CD4-positive, alpha-beta T cell treated with Interleukin-15 for 4 hours (primary cell): ENCODE data around the gene IPO13.

Source experiments
- DNase-seq: peaks from one replicate; pipeline ENCODE4 v3.0.0-alpha.2; 2020; ENCODE audit warnings: low spot score

The IPO13 gene

GRCh38 chr1:43946236-43947060 lies at the start of gene IPO13:
IPO13 (plus strand) TSS chr1:43946950; CDS start chr1:43947601, 651 bp downstream.
- peak; percentile 96 for DNase-seq

GRCh38 chr1:43898981-43899380 lies 47.8 kb upstream of the IPO13 start:
- DNase-seq, result no peak

DNA sequence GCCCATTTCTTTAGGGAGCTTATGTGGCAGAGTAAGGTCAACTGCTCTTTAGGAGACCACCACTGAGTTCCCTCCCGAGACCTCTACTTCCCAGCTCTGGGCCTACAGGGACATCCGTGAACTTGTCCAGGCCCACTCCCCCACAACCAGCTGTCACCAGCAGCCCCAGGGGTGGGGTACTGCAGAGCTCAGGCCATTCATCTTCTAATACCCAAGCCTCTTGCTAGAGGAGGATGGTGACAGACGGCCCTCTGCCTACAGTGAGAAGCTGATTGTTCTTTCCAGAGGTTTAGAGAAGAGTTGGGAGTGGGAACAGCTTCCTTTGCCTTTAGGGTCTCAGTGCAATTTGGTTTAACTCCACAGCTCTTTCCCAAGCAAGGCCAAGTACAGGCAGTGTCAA lies 46.4 kb upstream of the IPO13 start:
- no peak for DNase-seq

DNA sequence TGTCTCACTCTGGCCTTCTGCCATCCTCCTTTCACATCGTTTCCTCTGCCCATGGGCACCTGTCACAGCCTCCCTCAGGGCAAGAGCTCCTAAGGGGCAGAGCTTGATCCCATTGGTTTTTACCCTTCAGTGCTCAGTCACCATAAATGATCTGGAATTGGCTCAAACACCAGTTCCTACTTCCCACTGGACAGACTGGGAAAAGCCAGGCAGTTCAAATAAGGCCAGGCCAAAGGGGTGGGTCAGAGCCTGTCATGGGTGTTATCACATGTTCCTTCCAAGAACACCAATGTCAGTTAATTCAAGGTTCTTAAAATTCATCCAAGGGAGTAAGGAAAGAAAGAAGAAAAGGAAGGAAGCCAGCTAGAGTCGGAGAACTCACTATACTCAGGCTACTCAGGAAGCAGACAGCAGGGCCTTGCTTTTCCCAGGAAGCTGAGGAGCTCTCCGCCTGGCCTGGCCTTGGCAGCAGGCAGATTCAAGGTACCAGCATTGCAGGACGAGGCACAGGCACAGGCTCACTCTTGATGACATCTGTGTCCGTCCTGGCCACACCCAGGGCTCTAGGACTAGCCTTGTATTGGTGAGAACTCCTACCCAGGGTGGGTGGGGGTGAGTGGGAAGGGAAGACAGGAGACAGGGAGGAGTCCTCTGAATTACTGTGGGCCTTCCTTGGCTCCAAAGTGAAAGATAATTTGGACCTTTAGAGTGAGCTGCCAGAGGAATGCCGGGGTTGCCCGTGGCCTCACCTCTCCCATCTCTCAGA lies 45.4 kb upstream of the IPO13 start:
- DNase-seq, result no peak

DNA sequence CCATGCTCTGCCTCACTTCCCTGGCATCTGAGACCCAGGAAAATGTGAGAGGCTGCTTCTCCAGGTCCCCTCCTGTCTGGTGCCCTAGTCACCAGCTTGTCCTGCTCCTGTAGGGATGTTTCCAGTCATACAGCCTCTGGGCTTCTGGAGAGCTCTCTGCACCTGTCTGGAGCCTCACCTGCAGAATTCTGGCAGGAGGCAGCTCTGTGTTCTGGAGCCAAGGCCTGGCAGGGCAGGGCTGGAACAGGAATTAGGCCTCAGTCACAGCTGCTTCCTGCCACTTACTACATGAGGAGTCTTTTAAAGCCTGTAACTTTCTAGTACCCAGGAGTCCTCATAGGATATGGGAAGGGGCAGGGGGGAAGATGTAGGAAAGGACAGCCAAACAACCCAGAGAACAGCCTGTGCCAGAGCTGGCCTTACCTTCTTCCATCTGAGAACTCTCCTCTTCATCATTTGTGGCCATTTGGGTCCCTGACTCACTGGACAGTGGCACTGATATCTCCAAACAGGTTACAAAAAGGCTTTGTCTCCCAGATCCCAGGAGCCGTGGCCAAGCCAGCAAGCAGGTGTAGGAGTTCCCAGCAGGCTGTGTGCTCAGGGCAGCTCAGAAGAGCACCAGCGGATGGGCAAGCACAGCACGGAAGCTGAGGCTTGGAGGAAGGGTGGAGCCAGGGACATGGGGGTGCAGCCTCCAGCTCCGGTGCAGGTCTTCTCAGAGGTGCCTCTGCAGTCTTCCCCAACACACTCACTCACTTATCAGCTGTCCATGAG lies 44.5 kb upstream of the IPO13 start:
- no peak for DNase-seq

DNA sequence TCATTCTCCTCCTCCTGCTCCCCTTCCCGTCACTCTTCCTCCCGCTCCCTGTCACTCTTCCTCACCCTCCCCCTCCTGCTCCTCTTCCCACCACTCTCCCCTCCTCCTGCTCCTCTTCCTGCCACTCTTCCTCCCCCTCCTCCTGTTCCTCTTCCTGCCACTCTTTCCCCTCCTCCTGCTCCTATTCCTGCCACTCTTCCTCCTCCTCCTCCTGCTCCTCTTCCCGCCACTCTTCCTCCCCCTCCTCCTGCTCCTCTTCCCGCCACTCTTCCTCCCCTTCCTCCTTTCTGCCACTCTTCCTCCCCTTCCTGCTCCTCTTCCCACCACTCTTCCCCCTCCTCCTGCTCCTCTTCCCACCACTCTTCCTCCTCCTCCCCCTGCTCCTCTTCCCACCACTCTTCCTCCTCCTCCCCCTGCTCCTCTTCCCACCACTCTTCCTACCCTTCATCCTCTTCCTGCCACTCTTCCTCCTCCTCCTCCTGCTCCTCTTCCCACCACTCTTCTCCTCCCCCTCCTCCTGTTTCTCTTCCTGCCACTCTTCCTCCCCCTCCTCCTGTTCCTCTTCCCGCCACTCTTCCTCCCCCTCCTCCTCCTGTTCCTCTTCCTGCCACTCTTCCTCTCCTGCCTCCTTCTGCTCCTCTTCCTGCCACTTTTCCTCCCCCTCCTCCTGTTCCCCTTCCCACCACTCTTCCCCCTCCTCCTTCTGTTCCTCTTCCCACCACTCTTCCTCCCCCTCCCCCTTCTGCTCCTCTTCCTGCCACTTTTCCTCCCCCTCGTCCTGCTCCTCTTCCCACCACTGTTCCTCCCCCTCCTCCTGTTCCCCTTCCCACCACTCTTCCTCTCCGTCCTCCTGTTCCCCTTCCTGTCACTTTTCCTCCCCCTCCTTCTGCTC lies 41.8 kb upstream of the IPO13 start:
- DNase-seq, result no peak

DNA sequence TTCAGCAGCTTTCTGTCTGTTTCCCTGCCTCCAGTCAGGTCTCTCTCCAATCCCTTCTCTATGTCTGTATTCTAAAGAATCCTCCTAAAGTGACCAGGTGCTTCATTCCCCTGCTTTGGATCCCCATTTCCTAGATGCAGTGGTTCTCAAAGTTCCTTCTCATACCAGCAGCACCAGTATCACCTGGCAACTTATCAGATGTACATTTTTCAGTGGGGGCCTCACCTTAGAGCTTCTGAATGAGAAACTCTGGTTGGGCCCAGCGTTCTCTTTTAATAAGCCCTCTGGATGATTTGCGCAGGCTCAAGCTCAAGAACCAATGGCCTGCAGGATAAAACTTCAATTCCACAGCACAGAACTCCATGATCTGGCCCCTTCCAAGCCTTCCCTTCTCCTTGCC lies 38.5 kb upstream of the IPO13 start:
- no peak for DNase-seq

GRCh38 chr1:43908858-43909257 lies 37.9 kb upstream of the IPO13 start:
- no peak for DNase-seq

DNA sequence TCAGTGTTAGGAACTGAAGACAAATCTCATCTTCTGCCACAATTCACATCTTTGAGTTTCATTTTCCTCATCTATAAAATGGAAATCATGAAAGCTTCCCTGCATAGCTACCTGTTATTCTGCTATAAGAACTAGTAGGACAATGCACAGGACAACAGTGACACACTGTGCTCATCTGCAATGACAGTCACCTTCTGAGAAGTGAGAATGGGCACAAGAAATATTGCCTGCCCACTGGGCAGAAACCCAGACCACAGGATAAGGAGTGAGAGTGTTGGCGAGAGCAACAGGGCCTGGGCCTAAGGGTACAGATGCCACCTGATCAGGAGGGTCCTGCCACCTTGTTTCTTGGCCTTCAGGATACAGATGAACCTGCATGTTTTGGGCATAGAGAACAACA lies 36.4 kb upstream of the IPO13 start:
- no peak for DNase-seq

DNA sequence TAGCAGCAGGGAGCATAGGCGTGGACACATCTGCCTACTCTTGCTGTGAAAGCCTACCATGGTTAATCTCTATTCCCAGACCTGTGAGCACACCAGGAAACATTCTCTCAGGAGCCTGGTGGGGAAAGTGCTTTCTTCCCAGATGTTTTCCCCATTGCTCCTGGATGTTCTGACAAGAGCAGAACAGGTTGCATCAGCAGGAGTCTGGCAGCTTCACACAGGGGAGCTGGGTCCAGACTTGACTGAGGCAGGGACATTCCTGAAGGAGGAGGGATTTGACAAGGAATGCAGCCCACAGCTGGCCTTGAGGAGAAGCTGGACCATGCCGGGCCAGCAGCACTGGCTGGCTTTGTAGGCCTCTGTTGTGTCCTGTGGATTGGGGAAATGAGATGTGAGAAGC lies 34.1 kb upstream of the IPO13 start:
- DNase-seq, result no peak

GRCh38 chr1:43913051-43913501 lies 33.7 kb upstream of the IPO13 start:
- DNase-seq, result no peak

DNA sequence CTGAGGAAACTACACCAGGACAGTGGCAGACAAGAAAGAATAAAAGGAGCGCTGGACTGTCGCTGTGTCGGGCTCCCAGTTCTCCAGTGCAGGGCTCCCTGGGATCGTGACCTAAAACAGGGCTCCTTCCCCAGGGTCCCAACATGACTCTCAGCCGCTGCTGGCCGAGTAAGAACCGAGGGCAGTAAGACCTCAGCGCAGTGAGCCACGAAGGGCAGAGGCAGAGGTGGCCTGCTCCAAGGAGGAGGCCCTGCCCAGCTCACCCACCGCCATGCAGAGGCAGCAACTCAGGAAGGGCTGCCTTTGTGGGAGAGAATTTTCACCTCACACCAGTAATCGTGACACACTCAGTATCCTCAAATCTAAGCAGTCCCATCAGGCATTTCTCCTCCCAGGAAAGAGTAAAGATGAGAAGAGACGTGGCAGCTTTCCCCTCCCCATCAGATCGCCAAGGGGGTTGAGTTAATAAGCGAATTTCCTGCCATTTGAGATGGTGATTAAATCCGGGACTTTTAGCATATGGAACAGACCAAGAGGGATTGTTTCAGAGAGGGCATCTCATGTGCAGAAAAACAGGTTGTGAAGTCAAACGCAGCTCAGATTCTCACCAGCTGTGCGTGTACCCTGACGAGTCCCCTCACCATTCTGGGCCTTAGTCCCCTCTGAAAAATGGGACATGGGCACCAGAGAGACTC lies 32.9 kb upstream of the IPO13 start:
- no peak for DNase-seq

DNA sequence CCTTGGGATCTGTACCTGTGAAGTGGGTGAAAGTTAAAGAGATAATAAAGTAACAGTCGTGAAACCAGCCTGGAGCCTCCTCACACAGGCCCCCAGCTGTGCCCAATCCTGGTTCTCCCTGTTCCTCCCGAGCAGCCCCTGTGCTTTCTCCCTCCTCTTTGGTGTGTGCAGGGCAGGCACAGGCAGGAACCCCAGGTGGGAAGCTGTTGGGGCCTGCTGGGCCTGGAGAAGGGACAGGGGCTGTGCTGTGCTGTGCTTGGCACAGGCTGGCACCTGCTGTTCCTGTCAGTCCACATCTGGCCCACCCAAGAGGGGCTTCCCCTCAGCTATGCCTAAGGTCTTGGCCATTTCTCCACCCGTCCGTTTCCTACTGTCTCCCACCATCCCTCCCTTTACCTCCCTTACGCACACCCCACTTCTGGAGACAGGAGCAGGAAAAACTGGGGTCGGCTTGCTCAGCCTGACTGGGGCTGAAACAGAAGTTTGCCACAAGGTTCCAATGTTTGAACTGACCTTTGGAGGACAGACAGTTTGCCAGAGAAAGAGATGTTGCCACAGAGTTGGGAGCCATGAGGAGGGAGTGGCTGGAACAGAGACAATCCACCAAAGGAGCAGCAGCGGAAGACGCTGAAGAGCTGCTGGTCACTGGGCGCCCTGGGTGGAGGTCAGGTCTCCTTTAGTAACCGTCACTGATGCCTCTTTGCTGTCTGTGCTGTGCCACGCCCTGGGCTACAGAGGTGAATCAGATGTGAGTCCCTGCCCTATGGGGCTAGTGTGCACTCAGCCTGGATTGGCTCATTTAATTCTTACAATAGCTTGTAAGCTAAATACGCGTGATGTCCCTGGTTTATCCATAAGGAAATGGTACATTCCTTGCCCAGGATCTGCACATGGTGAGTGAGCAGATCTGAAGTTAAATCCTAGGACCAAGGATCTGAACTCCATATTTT lies 31.9 kb upstream of the IPO13 start:
- no peak for DNase-seq

DNA sequence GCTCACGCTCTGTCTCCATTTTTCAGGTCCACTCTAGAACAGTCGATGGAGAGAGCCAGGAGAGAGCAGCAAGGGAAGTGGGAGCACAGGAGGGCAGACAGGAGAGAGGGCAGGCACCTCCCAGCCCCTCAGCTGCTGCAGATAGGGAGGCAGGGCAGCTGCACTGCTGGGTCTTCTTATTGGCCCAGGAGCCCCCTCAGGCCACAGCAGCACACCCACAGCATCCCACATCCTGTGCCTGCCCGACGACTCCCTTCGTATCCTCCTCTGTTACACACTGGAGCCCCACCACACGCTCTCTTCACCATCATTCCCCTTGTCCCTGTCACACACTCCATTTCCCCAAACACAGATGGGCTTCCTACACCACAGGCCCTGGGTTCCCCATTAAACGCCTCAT lies 26.8 kb upstream of the IPO13 start:
- DNase-seq, result no peak

DNA sequence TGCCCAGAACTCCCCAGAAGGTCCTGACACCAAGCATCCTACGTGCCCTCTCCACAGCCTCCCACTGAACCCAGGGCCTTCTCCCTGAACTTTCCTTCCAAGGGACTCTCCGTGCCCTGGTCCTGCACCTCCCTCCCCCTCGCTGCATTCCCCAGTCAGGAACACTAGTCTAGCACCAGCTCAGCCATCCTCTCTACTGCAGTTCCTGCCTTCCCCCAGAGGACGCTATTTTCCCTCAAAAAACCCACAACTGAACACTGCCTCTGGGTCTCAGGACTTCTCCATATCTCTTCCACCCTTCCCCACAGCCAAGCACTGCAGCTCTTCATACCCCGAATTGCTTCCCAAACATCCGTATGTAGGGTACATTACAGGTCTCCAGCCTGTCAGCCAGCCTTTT lies 25.7 kb upstream of the IPO13 start:
- DNase-seq, result no peak

- DNase-seq, result no peak
These were observed 22.2 kb upstream of the IPO13 start for GRCh38 chr1:43924516-43924915.

DNA sequence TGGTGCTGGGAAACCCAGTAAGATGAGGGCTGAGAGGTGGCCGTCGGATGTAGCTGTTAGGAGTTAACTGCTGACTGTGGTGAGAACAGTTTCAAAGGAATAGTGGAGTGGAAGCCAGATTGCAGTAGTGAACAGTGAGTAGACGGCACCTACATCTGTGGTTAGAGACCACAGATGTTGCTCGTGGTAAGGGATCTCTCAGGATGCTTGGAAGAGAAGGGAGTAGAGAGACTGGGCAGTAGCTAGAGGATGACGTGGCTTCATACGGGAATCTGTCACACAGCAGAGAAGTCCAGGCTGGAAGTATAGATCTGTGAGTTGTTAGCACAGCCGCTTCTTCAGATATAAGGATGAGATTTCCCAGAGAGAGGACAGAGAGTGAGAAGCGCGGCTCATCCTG lies 20.9 kb upstream of the IPO13 start:
- DNase-seq, result no peak

DNA sequence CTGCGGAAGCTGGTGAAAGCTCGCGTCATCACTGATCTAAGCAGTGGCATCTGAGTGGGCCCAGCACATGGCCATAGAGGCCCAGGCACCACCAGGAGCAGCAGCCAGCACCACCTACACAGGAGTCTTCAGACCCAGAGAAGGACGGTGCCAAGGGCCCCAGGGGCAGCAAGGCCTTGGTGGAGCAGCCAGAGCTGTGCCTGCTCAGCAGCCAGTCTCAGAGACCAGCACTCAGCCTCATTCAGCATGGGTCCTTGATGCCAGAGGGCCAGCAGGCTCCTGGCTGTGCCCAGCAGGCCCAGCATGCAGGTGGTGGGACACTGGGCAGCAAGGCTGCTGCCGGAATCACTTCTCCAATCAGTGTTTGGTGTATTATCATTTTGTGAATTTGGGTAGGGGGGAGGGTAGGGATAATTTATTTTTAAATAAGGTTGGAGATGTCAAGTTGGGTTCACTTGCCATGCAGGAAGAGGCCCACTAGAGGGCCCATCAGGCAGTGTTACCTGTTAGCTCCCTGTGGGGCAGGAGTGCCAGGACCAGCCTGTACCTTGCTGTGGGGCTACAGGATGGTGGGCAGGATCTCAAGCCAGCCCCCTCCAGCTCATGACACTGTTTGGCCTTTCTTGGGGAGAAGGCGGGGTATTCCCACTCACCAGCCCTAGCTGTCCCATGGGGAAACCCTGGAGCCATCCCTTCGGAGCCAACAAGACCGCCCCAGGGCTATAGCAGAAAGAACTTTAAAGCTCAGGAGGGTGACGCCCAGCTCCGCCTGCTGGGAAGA lies 16.4 kb upstream of the IPO13 start:
- no peak for DNase-seq

DNA sequence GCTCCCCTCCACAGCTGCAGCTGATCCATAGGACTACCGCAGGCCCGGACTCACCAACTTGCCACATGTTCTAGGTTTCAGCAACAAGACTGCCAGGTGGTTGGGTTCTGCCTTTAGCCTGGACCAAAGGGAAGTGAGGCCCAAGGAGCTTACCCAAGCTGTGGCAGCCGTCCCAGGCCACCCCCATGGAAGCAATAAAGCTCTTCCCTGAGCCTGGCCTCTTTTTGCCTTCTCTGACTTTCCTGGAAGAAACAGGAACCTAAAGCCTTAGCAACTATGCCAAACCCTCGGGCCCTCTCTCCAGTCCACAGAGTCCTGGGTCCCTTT lies 15.8 kb upstream of the IPO13 start:
- no peak for DNase-seq
